ENCODE data around the gene OVAAL.

GRCh38 chr1:180522213-180522515 lies 36.6 kb upstream of the OVAAL start:
- TF ChIP-seq, protein P1, sequence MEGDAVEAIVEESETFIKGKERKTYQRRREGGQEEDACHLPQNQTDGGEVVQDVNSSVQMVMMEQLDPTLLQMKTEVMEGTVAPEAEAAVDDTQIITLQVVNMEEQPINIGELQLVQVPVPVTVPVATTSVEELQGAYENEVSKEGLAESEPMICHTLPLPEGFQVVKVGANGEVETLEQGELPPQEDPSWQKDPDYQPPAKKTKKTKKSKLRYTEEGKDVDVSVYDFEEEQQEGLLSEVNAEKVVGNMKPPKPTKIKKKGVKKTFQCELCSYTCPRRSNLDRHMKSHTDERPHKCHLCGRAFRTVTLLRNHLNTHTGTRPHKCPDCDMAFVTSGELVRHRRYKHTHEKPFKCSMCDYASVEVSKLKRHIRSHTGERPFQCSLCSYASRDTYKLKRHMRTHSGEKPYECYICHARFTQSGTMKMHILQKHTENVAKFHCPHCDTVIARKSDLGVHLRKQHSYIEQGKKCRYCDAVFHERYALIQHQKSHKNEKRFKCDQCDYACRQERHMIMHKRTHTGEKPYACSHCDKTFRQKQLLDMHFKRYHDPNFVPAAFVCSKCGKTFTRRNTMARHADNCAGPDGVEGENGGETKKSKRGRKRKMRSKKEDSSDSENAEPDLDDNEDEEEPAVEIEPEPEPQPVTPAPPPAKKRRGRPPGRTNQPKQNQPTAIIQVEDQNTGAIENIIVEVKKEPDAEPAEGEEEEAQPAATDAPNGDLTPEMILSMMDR (IDR thresholded peaks at IDR 0.05; ENCODE audit: low read depth, low read length, missing input control), result no peak
- TF ChIP-seq TAF1 (conservative IDR thresholded peaks at IDR 0.05) (no peak), YY1 (IDR thresholded peaks at IDR 0.05) (no peak), REST (IDR thresholded peaks at IDR 0.05) (no peak), RAD21 (IDR thresholded peaks at IDR 0.05) (no peak), JUND (IDR thresholded peaks at IDR 0.05) (no peak), MAX (IDR thresholded peaks at IDR 0.05) (no peak), GABPA (IDR thresholded peaks at IDR 0.05 in 1 of 2, conservative IDR thresholded peaks at IDR 0.05 in 1 of 2) (no peak), FOXA1 (IDR thresholded peaks at IDR 0.05) (no peak), SP1 (IDR thresholded peaks at IDR 0.05) (no peak), EGR1 (IDR thresholded peaks at IDR 0.05; ENCODE audit: low read depth in 2 of 2) (no peak), HNF4A (conservative IDR thresholded peaks at IDR 0.05) (no peak), HNF4G (IDR thresholded peaks at IDR 0.05) (no peak)
- TF ChIP-seq, protein P2, sequence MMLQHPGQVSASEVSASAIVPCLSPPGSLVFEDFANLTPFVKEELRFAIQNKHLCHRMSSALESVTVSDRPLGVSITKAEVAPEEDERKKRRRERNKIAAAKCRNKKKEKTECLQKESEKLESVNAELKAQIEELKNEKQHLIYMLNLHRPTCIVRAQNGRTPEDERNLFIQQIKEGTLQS (IDR thresholded peaks at IDR 0.05), result no peak
